GM19467 (cell line): ENCODE data around the gene CHCHD6.

Experiments
- ATAC-seq: cut with Tn5 transposase; IDR thresholded peaks from one replicate; pipeline ENCODE4 v1.9.1; 2021; ENCODE audit warnings: mild to moderate bottlenecking, moderate library complexity; ENCODE audit not compliant: unreplicated experiment

CHCHD6 gene

DNA sequence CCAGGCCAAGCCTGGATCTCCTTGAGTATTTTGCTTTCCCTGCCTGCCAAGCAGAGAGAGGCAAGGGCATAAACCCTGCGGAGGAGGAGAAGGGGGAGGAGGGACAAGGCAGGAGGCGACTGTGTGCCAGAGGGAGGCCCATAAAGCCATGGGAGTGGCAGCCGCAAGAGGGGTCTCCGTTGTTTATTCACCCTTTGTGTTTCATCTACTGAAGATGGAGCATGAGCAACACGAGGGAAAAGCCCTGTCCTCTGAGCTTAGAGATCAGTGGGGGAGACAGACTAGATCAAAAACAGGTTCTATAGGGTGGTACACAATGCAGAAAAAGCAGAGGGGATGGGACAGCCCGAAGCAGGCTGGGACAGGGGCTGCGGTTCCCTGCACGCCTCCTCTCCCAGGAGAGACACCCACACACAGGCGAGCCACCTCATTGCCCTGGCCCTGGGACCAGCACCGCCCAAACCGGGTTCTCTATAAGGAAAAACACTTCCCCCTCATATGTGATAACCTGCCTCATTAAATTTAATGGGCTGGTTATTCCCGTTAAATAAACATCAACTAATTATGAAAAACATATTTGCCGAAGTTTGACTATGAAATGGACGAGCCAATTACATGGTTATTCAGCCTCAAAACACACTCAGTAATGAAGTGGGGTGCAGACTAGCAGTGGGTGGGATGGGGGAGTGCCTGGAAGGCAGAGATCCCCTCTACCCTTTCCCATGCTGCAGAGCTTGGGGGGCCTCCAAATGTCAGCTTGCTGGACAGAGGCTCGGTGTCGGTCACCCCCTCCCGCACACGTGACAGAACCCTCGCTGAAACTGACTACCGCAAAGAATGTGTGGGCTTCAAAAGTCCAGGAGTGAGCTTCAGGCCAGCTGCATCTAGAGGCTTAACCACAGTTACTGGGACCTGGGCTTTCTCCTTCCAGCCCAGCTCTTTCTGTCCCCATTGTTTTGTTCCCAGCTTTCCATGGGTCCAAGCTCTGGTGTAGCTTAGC, 264.7 kb downstream of the CHCHD6 start:
- ATAC-seq, result no peak

DNA sequence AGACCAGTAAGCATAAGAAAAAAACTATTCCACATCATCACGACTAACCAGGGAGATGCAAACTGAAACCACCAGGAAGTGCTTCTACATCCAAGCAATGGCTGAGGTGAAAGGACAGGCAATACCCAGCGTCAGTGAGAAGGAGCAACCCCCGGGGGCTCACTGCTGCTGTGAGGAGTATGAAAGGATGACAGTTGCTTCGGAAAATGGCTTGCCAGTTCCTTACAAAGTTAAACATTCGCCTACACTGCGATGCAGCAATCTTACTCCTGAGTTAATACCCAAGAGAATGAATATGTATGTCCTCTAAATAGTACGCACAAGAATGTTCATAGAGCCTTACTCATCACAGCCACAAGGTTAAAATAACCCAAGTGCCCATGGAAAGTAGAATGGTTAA, 265.5 kb downstream of the CHCHD6 start:
- no peak for ATAC-seq

- ATAC-seq, result no peak
These were observed 266.1 kb downstream of the CHCHD6 start for GRCh38 chr3:126970101-126970500.

DNA sequence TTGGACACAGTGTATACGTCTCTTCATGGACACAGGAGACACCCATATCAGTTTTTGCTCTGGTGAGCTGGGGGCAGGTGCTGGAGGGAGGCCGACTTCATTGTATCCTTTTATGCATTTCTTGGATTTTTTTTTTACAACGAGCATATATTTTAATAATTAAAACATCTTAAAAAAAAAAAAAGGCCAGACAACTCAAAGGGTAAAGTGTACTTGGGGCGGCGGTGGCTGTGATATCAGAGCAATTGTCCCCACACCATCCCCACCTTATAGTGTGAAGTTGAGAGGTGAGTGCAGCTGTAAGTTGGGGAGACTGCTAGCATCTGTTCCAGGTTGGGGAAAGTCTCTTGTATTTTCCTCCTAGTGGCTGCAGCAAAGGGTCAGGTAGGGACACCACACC, 266.9 kb downstream of the CHCHD6 start:
- ATAC-seq, result no peak

GRCh38 chr3:126971891-126972351, 267.9 kb downstream of the CHCHD6 start:
- no peak for ATAC-seq

DNA sequence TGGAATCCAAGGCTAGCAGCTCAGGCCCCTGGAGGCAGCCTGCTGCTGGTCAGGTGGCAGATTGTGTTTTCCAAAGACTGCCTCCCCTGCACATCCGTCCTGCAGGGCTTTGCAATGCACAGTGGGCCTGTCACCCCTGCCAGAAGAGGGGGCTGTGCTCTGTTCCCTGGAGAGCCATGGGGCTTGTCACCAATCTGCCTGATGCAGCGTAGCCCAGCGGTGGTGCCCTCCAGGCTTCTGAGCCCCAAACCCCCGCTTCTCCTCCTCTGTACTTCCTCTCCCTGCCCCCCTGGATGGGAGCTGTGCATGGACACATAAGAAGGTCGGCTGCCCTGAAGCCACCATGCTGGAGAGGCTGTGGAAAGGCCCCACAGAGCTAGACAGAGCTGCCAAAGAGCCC, 268.8 kb downstream of the CHCHD6 start:
- ATAC-seq, result no peak

DNA sequence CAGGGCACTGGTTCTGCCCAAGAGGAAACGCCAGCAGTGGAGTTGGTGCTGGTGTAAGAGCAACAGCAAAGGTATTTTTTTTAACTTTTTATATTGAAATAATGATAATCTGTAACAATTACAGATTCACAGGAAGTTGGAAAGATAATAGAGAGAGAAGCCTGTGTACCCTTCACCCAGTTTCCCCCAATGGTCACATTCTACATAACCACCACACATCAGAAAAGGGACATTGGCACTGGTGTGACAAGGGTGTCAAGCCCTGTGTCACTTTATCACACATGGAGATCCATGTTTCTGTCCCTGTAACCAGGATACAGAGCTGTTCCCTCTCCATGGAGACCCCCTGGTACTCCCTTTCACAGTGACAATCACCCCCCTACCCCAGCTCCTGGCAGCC, 269.8 kb downstream of the CHCHD6 start:
- ATAC-seq, result no peak

- no peak for ATAC-seq
These were observed 270.7 kb downstream of the CHCHD6 start for GRCh38 chr3:126974756-126975155.

- ATAC-seq, result no peak
These were observed 272.9 kb downstream of the CHCHD6 start for GRCh38 chr3:126976906-126977305.

DNA sequence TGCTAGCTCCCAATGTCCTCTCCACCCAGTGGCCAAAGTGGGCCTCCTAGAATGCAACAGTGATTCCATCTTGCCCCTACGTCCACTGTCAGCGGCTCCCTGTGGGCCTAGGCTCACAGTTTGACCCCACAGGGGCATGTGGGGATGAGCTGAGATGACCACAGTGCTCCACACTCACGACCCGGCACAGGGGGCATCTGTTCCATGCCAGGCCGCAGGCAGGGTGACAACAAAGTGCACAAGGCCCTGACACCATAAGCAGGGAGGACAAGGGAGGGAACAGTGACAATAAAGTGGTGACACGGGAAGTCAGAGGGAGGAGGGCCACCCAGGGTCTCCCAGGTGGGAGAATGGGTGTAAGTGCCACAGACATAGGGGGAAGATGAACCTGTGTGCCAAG, 273.8 kb downstream of the CHCHD6 start:
- no peak for ATAC-seq

DNA sequence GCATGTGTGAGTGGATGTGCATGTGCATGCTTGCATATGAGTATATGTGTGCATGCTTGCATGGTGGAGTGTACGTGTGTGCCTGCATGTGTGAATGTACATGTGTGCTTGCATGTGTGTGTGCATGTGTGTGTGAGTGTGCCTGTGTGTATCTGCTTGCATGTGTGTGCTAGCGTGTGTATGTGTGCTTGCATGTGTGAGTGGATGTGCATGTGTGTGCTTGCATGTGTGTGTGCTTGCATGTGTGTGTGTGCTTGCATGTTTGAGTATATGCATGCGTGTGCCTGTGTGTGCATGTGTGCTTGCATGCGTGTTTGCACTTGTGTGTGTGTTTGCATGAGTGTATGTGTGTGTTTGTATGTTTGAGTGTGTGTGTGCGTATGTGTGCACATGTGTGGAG, 274.3 kb downstream of the CHCHD6 start:
- no peak for ATAC-seq

- no peak for ATAC-seq
These were observed 275.1 kb downstream of the CHCHD6 start for GRCh38 chr3:126979046-126979628.

DNA sequence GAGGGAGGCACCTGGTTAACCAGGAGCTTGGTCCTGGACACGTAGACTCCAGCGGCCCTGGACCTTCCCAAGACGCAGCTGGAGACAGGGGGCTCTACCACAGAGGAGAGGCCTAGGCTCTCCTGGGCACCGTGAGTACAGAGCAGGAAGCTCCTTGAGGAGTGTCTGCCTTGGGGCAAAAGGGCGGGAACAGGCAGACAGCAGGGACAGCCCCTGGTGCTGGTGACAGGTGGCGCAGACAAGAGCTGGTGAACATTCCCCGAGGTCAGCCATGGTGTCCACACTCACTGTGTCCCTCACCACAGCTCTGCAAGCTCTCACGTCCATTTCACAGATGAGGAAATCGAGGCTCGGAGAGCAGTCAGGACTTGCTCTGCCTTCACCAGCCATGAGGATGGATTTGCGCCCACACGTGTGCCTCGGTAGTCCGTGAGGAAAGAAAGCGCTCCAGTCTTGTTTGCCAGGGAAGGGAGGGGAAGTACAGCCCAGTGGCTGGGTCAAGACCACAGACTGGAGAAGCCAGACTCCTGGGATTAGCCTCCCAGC, 276.3 kb downstream of the CHCHD6 start:
- ATAC-seq, result no peak

- ATAC-seq, result peak; percentile 25
These were observed 278.1 kb downstream of the CHCHD6 start for GRCh38 chr3:126982126-126982470.

GRCh38 chr3:126982471-126983175, 278.6 kb downstream of the CHCHD6 start, which contains the start of gene PLXNA1:
PLXNA1 (plus strand) TSS chr3:126983115; CDS start chr3:126988594, 5,479 bp downstream.
- ATAC-seq, result peak; percentile 62

GRCh38 chr3:126983276-126983652, 279.2 kb downstream of the CHCHD6 start:
- ATAC-seq, result no peak

- no peak for ATAC-seq
These were observed 279.8 kb downstream of the CHCHD6 start for GRCh38 chr3:126983653-126984390.

- no peak for ATAC-seq
These were observed 280.5 kb downstream of the CHCHD6 start for GRCh38 chr3:126984391-126985131.

DNA sequence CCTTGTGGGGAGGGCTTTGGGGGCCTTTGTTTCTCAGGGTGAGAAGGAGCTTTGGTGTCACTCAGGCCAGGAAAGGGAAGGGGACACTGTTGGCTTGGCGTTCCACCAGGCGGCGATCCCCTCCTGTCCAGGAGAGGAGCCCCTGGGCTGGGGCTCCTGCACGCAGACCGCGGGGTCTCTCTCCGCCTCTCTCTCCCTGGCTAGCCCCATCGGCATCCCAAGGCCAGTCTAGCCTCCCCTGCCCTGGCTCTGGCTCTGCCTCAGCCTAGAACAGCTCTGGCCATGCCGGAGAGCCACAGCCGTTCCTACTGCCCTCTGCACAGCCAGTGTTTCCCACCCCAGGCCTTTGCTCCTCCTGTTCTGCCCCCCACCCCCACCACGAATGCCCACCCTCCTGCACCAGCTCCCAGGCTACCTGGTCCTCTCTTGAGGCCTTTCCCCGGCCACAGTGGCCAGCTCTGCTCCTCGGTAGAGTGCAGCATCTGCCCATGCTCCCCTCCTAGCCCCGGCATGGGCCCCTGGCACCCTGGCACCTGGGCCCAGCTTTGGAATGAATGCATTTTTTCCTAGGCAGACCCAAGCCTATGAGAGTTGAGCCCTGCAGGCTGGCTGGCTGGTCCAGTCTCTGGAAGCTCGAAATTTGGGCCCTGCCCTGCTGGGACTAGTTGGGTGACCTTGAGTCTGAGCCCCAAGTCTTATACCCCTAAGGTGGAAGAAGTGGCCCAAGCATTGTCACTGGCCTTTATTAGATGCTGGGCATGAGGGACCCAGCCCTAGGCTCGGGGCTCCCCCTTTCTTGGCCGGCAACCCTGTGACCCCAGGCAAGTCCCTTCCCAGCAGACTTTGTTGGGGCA, 281.3 kb downstream of the CHCHD6 start:
- no peak for ATAC-seq
